ENCODE data around the gene EFS. TPM values are rescaled to one million over a fixed set of nuclear protein-coding genes. Genes with fewer than 3 reads are reported as not detected.

The EFS gene
- 0.59 and 1.1 TPM in 2 replicates for total RNA-seq

GRCh38 chr14:23365036-23365731, at the start of gene EFS:
Gene EFS, minus strand, starts transcription at chr14:23365172. Its CDS starts 147 bp downstream, at chr14:23365025.

GRCh38 chr14:23407516-23408306, 42.7 kb upstream of the EFS start, which contains the start of gene MYH6:
Gene MYH6, minus strand, starts transcription at chr14:23408273. Its CDS starts 1,050 bp downstream, at chr14:23407223.

GRCh38 chr14:23376482-23377197, 11.7 kb upstream of the EFS start, which contains the start of gene CMTM5:
Gene CMTM5, plus strand, starts transcription at chr14:23377046. Its CDS starts 206 bp downstream, at chr14:23377252.

GRCh38 chr14:23372509-23372908, 7.5 kb upstream of the EFS start, which contains the start of gene IL25:
Gene IL25, plus strand, starts transcription at chr14:23372809.

GRCh38 chr14:23352506-23353432, 12.2 kb downstream of the EFS start, which contains the start of gene SLC22A17:
Gene SLC22A17, minus strand, starts transcription at chr14:23352887.

GRCh38 chr14:23320584-23321571, 44.1 kb downstream of the EFS start, which contains the start of gene PABPN1:
Gene PABPN1, plus strand, starts transcription at chr14:23321457. Its CDS starts 13 bp downstream, at chr14:23321470.

GRCh38 chr14:23306412-23307145, 58.4 kb downstream of the EFS start, which contains the start of gene BCL2L2:
Gene BCL2L2, plus strand, starts transcription at chr14:23306833. Its CDS starts 935 bp downstream, at chr14:23307768.

Small RNA genes lying within 50 kb of the gene (small RNA-seq; reads per million reads assigned to genes)
- gene MIR208A: not detected

Other genes with a start within 250 kb of the EFS start
- gene CEBPE, start 245.9 kb downstream of the EFS start, total RNA-seq: not detected in 2 replicates
- 2.2 and 3.3 TPM in 2 replicates for gene SLC7A8, start 181.5 kb downstream of the EFS start, total RNA-seq
- gene RNF212B, start 127.2 kb downstream of the EFS start, total RNA-seq: not detected in 2 replicates
- gene HOMEZ, start 79.0 kb downstream of the EFS start, total RNA-seq: 5.7 and 7.7 TPM in 2 replicates
- 3.7 and 4.3 TPM in 2 replicates for gene PPP1R3E, start 62.3 kb downstream of the EFS start, total RNA-seq
- gene BCL2L2, start 58.3 kb downstream of the EFS start, total RNA-seq: 12.5 and 16.8 TPM in 2 replicates
- 52.4 and 55.9 TPM in 2 replicates for gene PABPN1, start 43.7 kb downstream of the EFS start, total RNA-seq
- 5.3 and 9.9 TPM in 2 replicates for gene SLC22A17, start 12.3 kb downstream of the EFS start, total RNA-seq
- not detected in 2 replicates for gene IL25, start 7.6 kb upstream of the EFS start, total RNA-seq
- not detected in 2 replicates for gene CMTM5, start 11.9 kb upstream of the EFS start, total RNA-seq
- not detected in 2 replicates for gene MYH6, start 43.1 kb upstream of the EFS start, total RNA-seq
- gene MYH7, start 70.5 kb upstream of the EFS start, total RNA-seq: not detected in 2 replicates
- 30.5 and 32.8 TPM in 2 replicates for gene NGDN, start 104.5 kb upstream of the EFS start, total RNA-seq
- 0.20 and 0.73 TPM in 2 replicates for gene ZFHX2, start 186.6 kb upstream of the EFS start, total RNA-seq
- gene THTPA, start 191.1 kb upstream of the EFS start, total RNA-seq: 15.8 and 17.8 TPM in 2 replicates
- gene AP1G2, start 202.6 kb upstream of the EFS start, total RNA-seq: 11.7 and 22.4 TPM in 2 replicates
- not detected in 2 replicates for gene JPH4, start 213.6 kb upstream of the EFS start, total RNA-seq

All from subcutaneous preadipocyte (primary cell).